Activated CD4-positive, alpha-beta memory T cell treated with anti-CD3 and anti-CD28 coated beads, Interleukin-2, amount 10 ng/mL, durations not matched to agents 7 days and 5 days (primary cell): Measurements from ENCODE around the gene TPO. TPM values are rescaled to one million over a fixed set of nuclear protein-coding genes. Genes with fewer than 3 reads are reported as not detected.
"Not testable (repeated sequence)": the region's sequence is repeated elsewhere in the genome, so short reads cannot be mapped to it uniquely, and the experiment has no call there.

Experiments
- CTCF ChIA-PET: fragments of 350-600 bp; sonication (Branson Sonifier 250); formaldehyde crosslinking; loops from one replicate; lab custom pipeline; 2021; ENCODE audit warnings: antibody characterized with exemption, inconsistent platforms; lab: Charles Lee
- POLR2A ChIA-PET: fragments of 350-600 bp; sonication (Branson Sonifier 250); formaldehyde crosslinking; loops from one replicate; lab custom pipeline; 2021; ENCODE audit warnings: antibody characterized with exemption; lab: Charles Lee
- DNase-seq: peaks from one replicate; pipeline ENCODE4 v3.0.0-alpha.2; 2020
- H3K27ac Mint-ChIP-seq: one replicate; pipeline ENCODE4 v1.8.0; 2021; ENCODE audit warnings: mild to moderate bottlenecking, mixed read lengths
- H3K27me3 Mint-ChIP-seq: one replicate; pipeline ENCODE4 v1.8.0; 2021; ENCODE audit warnings: mixed read lengths
- H3K36me3 Mint-ChIP-seq: one replicate; pipeline ENCODE4 v1.8.0; 2021; ENCODE audit warnings: low read depth, mixed read lengths
- H3K4me1 Mint-ChIP-seq: one replicate; pipeline ENCODE4 v1.8.0; 2021; ENCODE audit warnings: mixed read lengths
- H3K4me3 Mint-ChIP-seq: one replicate; pipeline ENCODE4 v1.8.0; 2021; ENCODE audit warnings: mild to moderate bottlenecking, mixed read lengths
- H3K9me3 Mint-ChIP-seq: one replicate; pipeline ENCODE4 v1.8.0; 2021; ENCODE audit warnings: mixed read lengths
- total RNA-seq, 2 experiments: library from RNA; stranded (reverse); gene quantifications; one replicate each; pipeline ENCODE4 v1.2.3, GENCODE V29; 2021

TPO gene
- total RNA-seq, 2 experiments from 2014 or later: 0.73 TPM; not detected in 1

- ChIA-PET CTCF (no interaction called here), POLR2A (no interaction called here)
- Mint-ChIP-seq H3K27ac (no peak overlapping the region), H3K27me3 (no peaks in the 10 kb centered on the region), H3K9me3 (peaks cover 5% of the 10 kb centered on the region), H3K4me1 (no peaks in the 10 kb centered on the region), H3K4me3 (no peak overlapping the region), H3K36me3 (no peaks in the 10 kb centered on the region)
- DNase-seq: no peak
Measured at GRCh38 chr2:1486670-1487069, 73.4 kb downstream of the TPO start.

- peaks cover 5% of the 10 kb centered on the region for H3K9me3 Mint-ChIP-seq
- no peak overlapping the region for H3K4me3 Mint-ChIP-seq
- H3K27ac Mint-ChIP-seq: no peak overlapping the region
- H3K36me3 Mint-ChIP-seq: no peaks in the 10 kb centered on the region
- ChIA-PET POLR2A (no interaction called here), CTCF (no interaction called here)
- no peak for DNase-seq
- H3K4me1 Mint-ChIP-seq: no peaks in the 10 kb centered on the region
- H3K27me3 Mint-ChIP-seq: no peaks in the 10 kb centered on the region
Measured at GRCh38 chr2:1487758-1488157, 74.5 kb downstream of the TPO start.

GRCh38 chr2:1488181-1488671 is 75.0 kb downstream of the TPO start:
- Mint-ChIP-seq H3K9me3 (peaks cover 5% of the 10 kb centered on the region), H3K4me3 (no peak overlapping the region), H3K36me3 (no peaks in the 10 kb centered on the region), H3K27me3 (no peaks in the 10 kb centered on the region), H3K27ac (no peak overlapping the region), H3K4me1 (no peaks in the 10 kb centered on the region)
- no peak for DNase-seq
- CTCF ChIA-PET: no interaction called here
- POLR2A ChIA-PET: no interaction called here

GRCh38 chr2:1488851-1489250 is 75.6 kb downstream of the TPO start:
- ChIA-PET POLR2A (no interaction called here), CTCF (no interaction called here)
- Mint-ChIP-seq H3K9me3 (peaks cover 5% of the 10 kb centered on the region), H3K36me3 (no peaks in the 10 kb centered on the region), H3K4me1 (no peaks in the 10 kb centered on the region), H3K27me3 (no peaks in the 10 kb centered on the region), H3K4me3 (no peak overlapping the region), H3K27ac (no peak overlapping the region)
- DNase-seq: no peak

GRCh38 chr2:1489486-1489885 is 76.2 kb downstream of the TPO start:
- no peaks in the 10 kb centered on the region for H3K27me3 Mint-ChIP-seq
- POLR2A ChIA-PET: no interaction called here
- H3K4me1 Mint-ChIP-seq: no peaks in the 10 kb centered on the region
- no peak overlapping the region for H3K27ac Mint-ChIP-seq
- peaks cover 5% of the 10 kb centered on the region for H3K9me3 Mint-ChIP-seq
- DNase-seq: no peak
- H3K36me3 Mint-ChIP-seq: no peaks in the 10 kb centered on the region
- CTCF ChIA-PET: no interaction called here
- H3K4me3 Mint-ChIP-seq: no peak overlapping the region

GRCh38 chr2:1490381-1490780 is 77.1 kb downstream of the TPO start:
- H3K27ac Mint-ChIP-seq, H3K36me3 Mint-ChIP-seq, H3K4me1 Mint-ChIP-seq, CTCF ChIA-PET, H3K4me3 Mint-ChIP-seq, DNase-seq, H3K9me3 Mint-ChIP-seq, POLR2A ChIA-PET, H3K27me3 Mint-ChIP-seq: not testable (repeated sequence)

- POLR2A ChIA-PET: no interaction called here
- DNase-seq: no peak
- Mint-ChIP-seq H3K36me3 (no peaks in the 10 kb centered on the region), H3K4me1 (peaks cover 9% of the 10 kb centered on the region), H3K27ac (no peak overlapping the region), H3K9me3 (peaks cover 5% of the 10 kb centered on the region), H3K4me3 (no peak overlapping the region), H3K27me3 (no peaks in the 10 kb centered on the region)
- CTCF ChIA-PET: no interaction called here
Measured at GRCh38 chr2:1491751-1492150, 78.5 kb downstream of the TPO start.

GRCh38 chr2:1492231-1492630 is 79.0 kb downstream of the TPO start:
- H3K4me1 Mint-ChIP-seq, H3K4me3 Mint-ChIP-seq, CTCF ChIA-PET, H3K27ac Mint-ChIP-seq, H3K27me3 Mint-ChIP-seq, H3K36me3 Mint-ChIP-seq, H3K9me3 Mint-ChIP-seq, POLR2A ChIA-PET: not testable (repeated sequence)
- peak; percentile 14 for DNase-seq

GRCh38 chr2:1492711-1493430 is 79.6 kb downstream of the TPO start:
- ChIA-PET POLR2A (no interaction called here), CTCF (no interaction called here)
- no peaks in the 10 kb centered on the region for H3K27me3 Mint-ChIP-seq
- DNase-seq: peak; percentile 5
- peaks cover 5% of the 10 kb centered on the region for H3K9me3 Mint-ChIP-seq
- H3K4me1 Mint-ChIP-seq: peaks cover 9% of the 10 kb centered on the region
- H3K27ac Mint-ChIP-seq: no peak overlapping the region
- no peak overlapping the region for H3K4me3 Mint-ChIP-seq
- H3K36me3 Mint-ChIP-seq: no peaks in the 10 kb centered on the region

GRCh38 chr2:1493431-1494126 is 80.3 kb downstream of the TPO start:
- no peaks in the 10 kb centered on the region for H3K36me3 Mint-ChIP-seq
- POLR2A ChIA-PET: no interaction called here
- peaks cover 9% of the 10 kb centered on the region for H3K4me1 Mint-ChIP-seq
- DNase-seq: peak; percentile 3
- no peaks in the 10 kb centered on the region for H3K27me3 Mint-ChIP-seq
- H3K4me3 Mint-ChIP-seq: no peak overlapping the region
- CTCF ChIA-PET: no interaction called here
- H3K9me3 Mint-ChIP-seq: peaks cover 5% of the 10 kb centered on the region
- H3K27ac Mint-ChIP-seq: no peak overlapping the region

GRCh38 chr2:1494257-1494656 is 81.0 kb downstream of the TPO start:
- Mint-ChIP-seq H3K27ac (no peak overlapping the region), H3K36me3 (no peaks in the 10 kb centered on the region), H3K4me3 (no peak overlapping the region), H3K27me3 (no peaks in the 10 kb centered on the region), H3K4me1 (peaks cover 9% of the 10 kb centered on the region), H3K9me3 (peaks cover 5% of the 10 kb centered on the region)
- CTCF ChIA-PET: no interaction called here
- no peak for DNase-seq
- POLR2A ChIA-PET: no interaction called here

GRCh38 chr2:1494906-1495305 is 81.6 kb downstream of the TPO start:
- no peaks in the 10 kb centered on the region for H3K27me3 Mint-ChIP-seq
- H3K9me3 Mint-ChIP-seq: no peaks in the 10 kb centered on the region
- peak; percentile 3 for DNase-seq
- POLR2A ChIA-PET: no interaction called here
- no peaks in the 10 kb centered on the region for H3K36me3 Mint-ChIP-seq
- H3K4me1 Mint-ChIP-seq: peaks cover 9% of the 10 kb centered on the region
- CTCF ChIA-PET: no interaction called here
- H3K4me3 Mint-ChIP-seq: no peak overlapping the region
- no peak overlapping the region for H3K27ac Mint-ChIP-seq

- Mint-ChIP-seq H3K36me3 (no peaks in the 10 kb centered on the region), H3K4me1 (peaks cover 9% of the 10 kb centered on the region), H3K27ac (no peak overlapping the region), H3K27me3 (no peaks in the 10 kb centered on the region), H3K9me3 (no peaks in the 10 kb centered on the region), H3K4me3 (no peak overlapping the region)
- ChIA-PET CTCF (interaction anchor here (0.7 kb wide), 1 partner anchor 49 kb away, joined by 3 read pairs; no protein-coding TSS in a partner anchor), POLR2A (no interaction called here)
- DNase-seq: no peak
Measured at GRCh38 chr2:1495676-1496358, 82.6 kb downstream of the TPO start.
